ENCODE measurements around the gene GAMT.

Gene GAMT

DNA sequence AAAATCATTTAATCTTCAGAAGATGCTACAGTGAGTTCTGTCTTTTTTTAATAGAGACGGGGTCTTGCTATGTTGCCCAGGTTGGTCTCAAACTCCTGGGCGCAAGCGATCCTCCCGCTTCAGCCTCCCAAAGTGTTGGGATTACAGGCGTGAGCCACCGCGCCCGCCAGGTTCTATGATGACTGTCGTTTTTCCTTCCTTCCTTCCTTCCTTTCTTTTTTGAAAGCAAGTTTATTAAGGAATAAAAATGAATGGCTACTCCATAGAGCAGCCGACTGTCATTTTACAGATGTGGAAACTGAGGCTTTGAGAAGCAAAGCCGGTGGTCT is 511 bp upstream of the GAMT start:
- no peak for DNase-seq (ENCODE audit: low read depth in 1 of 2, low spot score in 1 of 2)

DNA sequence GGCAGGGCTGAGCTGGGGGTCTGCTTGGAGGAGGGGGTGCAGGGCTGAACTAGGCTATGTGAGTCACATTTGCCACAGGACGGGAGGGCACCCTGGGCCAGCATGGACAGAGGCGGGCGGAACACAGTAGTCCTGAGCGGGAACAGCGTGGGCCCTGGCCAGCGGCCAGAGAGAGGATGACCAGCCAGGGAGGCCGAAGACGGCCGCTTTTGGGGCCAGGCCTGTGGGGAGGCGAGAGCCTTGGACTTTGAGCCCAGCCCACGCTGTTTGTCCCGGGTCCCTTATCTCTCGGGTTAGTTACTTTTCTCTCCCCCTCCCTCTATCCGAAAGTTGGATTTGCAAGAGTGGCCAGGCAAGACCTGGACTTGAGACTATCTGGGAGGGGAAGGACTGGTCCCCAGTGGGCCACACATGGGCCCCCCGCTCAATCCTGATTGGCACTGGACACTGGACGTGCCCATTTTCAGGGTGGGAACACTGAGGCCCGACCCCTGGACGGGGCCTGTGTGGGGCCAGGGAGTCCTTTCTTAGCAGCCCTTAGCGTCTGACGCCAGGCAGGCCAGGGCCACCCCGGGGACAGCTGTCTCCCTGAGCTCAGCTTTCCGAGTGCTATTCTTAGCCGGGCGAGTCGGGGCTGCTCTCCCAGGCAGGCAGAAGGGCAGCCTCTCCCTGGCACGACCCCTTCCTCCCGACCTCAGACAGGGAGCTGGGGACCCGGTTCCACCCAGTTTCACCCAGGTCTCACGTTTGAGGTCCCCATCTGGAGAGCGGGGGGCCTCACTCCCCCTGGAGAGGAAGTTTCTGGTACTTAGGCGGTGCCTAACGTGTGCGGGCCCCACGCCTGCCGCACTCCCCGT is 833 bp downstream of the GAMT start:
- no peak for DNase-seq (ENCODE audit: low read depth in 1 of 2, low spot score in 1 of 2)

DNA sequence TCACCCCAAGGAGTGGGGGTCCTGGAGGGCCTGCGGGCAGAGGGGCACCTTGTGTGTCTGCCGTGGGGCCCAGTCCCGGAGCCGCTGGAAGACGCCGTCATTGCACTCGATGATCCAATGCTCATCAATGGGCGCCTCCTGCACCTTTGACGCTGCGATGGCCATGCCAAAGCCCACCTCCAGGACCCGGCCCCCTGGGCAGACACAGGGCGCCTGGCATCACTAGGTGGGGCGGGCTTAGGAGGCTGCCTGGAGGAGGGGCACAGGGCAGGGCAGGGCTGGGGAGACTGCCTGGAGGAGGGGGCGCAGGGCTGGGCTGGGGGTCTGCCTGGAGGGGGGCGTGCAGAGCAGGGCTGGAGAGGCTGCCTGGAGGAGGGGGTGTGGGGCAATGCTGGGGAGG is 1.6 kb downstream of the GAMT start:
- DNase-seq (ENCODE audit: low read depth in 1 of 2, low spot score in 1 of 2), result no peak

DNA sequence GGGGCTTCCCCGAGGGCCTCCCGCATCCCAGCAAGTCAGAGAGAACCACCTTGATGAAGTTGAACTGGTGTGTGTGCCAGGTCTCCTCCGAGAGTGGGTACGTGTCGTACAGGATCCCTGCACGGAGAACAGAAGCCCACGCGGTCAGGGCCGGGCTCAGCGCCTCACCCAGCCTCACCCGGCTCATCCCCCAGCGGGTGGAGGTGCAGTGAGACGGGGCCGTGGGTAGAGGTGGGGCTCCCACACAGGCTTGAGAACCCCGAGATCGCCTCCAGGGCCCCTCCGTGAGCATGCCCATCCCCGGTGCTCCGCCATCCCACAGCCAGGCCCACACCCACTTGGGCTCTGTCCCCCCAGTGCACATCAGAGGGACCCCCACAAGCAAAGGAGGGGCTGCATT is 2.3 kb downstream of the GAMT start:
- no peak for DNase-seq (ENCODE audit: low read depth in 1 of 2, low spot score in 1 of 2)

DNA sequence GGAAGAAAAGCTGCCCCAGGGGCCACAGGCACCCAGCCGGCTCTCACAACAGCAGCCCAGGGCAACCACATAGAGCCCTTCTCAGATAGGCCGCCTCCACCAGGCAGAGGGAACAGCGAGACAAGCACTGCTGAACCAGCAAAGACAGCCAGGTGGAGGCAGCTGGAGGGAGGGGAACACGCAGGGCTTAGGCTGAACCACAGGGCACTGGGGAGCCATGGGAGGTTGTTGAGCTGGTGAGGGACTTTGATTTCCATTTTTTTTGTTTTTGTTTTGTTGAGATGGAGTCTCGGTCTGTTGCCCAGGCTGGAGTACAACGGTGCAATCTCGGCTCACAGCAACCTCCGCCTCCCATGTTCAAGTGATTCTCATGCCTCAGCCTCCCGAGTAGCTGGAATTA is 3.5 kb downstream of the GAMT start:
- no peak for DNase-seq (ENCODE audit: low read depth in 1 of 2, low spot score in 1 of 2)

DNA sequence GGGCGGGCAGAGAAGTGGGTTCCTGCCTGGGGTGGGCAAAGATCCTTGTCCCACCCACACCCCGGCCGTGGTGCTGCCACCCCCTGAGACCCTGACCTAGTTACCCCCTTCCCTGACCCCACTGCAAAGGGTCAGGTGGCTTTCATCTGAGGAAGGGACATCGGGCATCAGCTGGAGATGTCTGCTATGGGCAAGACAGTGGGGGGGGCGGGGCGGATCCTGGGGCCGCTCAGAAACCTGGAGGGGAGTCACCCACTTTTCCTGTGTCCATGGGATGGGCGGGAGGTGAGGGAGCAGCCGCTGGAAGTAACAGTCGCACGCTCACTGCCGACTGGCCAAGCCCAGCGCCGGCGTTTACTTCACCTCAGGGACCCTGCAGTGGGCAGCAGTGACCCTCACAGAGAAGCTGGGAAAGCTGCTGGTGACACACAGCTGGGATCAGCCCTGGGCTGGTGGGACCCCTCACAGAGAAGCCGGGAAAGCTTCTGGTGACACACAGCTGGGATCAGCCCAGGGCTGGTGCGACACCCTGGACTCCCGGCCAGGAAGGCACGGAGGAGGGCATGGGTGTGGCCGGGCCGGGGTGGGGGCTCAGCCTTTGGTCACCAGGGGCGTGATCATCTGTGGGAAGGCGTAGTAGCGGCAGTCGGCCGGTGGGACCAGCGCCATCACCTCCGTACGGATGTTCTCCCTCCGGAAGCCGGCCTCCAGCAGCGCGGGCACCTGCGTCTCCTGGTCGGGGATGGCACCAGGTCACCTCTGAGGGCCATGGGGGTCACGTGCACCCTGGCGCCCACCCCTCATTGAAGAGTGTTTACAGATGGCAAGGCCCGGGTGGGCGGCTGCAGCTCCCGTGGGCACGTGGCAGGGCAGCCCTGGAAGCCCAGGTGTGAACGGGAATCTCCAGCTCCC is 4.3 kb downstream of the GAMT start:
- no peak for DNase-seq (ENCODE audit: low read depth in 1 of 2, low spot score in 1 of 2)

DNA sequence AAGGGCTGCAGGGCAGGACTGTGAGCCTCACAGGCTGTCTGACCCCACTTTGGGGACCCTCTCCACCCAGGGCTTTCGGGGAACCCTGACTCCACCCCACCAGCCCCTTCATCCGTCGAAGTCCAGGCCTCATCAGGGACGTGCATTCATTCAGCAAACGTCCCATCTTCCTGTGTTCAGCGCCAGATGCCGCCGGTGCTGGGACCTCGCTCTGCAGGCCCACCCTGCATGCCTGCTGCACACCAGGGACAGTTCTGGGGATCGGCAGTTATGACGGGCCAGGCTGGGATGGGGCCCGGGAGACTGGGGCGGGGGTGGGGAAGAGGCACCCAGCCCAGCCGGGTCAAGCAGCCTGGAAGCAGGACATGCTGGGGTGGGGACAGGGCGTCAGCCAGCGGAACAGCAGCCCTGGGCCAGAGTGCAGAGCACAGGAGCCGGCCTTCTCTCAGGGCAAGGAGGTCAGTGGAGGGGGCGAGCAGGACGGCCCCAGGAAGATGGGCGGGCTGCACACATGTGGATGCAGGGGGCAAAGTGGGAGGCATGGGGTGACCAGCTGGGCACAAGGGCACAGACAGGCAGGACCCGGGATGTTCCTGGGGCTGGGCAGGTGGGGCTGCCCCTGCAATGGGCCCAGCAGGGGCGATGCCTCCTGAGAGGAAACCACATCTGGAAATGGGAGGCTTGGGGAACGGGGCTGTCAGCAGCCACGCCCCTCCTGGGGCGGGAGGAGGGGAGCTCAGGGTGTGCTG is 5.1 kb downstream of the GAMT start:
- no peak for DNase-seq (ENCODE audit: low read depth in 1 of 2, low spot score in 1 of 2)

DNA sequence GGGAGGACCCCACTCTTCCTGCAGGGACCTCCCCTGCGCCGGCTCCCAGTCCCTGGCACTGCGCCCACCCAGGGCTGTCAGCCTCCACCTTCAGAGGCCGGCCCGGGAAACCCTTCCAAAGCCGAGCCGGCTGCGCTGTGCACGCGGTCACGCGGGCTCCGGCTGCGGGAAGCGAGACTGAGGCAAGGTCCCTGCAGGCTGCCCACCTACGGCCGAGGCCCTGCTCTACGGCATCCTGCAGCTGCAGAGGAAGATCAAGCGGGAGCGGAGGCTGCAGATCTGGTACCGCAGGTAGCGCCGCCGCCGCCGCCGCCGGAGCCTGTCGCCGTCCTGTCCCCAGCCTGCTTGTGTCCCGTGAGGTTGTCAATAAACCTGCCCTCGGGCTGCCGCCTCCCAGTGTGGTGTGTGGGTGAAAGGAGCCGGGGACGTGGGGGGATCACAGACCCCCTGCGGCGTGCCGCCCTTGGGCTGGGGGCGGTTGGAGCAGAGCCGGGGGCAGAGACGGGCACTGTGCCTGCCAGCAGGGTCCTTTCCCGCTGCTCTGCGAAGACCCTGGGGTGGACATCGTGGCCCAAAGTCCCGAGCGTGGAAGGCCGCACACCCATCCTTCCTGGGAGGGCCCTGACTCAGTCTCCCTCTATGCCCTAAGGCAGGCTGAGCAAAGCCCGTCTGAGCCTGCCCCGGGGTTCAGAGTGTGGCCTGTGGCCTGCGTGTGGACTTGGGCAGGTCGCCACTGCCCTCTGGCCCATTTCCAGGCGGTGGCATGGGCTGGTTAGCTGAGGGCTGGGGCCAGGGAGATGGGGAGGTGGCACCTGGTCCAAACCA is 5.9 kb downstream of the GAMT start:
- DNase-seq (ENCODE audit: low read depth in 1 of 2, low spot score in 1 of 2), result no peak

DNA sequence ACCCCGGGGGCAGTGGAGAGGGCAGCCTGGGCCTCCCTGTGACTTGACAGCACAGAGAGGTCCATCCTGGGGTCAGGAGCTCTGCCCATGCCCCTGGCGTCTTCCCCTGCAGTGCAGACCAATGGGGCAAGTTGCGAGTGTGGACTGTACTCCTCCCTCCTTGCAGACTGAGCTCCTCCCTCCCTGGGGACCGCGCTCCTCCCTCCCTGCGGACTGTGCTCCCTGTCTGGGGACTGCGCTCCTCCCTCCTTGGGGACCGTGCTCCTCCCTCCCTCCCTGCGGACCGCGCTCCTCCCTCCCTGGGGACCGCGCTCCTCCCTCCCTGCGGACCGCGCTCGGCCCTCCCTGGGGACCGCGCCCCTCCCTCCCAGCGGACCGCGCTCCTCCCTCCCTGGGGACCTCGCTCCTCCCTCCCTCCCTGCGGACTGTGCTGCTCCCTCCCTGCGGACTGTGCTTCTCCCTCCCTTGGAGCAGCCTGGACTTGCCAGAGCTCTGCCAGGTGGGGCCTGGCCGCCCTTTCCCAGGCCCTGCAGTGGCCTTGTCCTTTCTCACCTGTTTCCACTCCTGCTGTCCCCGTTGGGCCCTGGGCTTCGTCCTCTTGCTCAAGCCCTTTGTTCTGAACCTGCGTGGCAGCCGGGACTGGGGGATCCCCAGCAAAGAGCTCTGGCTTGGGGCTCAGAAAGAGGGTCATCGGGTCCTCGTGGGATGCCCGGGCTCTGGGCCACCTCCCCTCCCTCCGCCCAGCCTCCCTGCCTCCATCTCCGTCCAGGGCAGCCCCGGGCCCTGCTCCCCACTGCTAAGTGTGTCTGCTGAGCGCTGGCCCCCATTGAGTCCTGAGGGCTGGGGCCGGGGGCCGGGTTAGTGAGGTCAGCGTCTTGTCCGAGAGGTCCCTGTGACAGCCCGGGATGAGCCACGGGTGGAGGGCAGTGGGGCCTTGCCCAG is 6.8 kb downstream of the GAMT start:
- no peak for DNase-seq (ENCODE audit: low read depth in 1 of 2, low spot score in 1 of 2)

DNA sequence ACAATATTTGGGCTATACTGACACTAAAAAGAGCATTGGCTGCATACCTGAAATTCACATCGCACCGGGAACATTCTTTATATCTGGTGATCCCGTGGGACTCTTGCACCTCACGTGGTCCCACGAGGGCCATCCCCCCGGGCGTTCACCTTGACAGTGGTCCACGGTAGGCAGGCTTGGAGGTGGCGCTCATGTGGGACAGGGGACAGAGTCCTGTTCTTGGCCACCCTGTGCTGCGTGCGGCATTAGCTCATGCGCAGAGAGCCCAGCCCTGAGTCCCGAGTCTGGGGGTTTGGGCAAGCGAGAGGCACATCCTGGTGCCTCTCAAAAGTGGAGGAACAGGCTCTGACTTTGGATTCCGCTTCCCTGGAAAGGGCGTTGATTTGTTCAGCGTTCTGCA is 7.5 kb downstream of the GAMT start:
- no peak for DNase-seq (ENCODE audit: low read depth in 1 of 2, low spot score in 1 of 2)

DNA sequence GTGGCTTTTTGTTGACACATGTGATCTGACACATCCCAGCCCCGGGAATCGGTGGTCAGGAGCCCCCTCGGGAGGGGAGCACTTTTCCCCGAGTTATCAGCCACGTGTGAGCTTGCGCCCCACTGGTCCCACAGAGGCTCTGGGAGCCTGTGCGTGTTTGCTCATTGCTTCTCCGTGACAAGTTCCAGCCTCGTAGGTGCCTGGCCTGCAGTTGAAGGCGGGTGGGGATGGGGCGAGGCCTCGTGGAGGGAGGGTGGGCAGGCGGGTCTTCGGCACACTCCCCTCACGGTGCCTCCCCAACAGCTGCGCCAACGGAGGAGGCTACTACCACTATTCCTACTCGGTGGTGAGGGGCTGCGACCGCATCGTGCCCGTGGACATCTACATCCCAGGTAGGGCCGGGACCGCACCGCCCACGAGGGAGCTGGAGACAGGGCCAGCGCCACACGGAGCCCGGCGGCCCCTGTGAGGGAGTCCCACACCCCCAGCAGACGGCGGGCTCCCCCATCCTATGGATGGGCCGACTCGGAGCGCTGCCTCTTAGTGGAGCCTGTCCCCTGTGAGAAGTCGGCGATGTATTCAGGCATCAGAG is 8.3 kb downstream of the GAMT start:
- DNase-seq (ENCODE audit: low read depth in 1 of 2, low spot score in 1 of 2), result no peak

DNA sequence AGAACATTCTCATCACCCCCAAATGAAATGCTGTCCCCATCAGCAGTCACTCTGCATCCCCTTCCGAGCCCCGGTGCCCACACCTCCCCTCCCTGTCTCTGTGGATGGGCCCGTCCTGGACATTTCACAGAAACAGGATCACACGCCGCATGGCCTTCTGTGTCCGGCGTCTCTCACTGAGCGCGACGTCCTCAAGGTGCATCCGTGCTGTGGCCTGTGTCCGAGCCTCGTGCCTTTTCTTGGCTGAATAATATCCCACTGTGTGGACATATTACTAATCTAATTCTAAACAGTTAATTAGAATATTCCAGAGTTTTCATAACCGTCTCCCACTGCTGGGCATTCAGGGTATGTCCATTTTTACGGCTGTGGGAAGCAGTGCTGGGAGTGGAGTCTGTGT is 8.9 kb downstream of the GAMT start:
- no peak for DNase-seq (ENCODE audit: low read depth in 1 of 2, low spot score in 1 of 2)

DNA sequence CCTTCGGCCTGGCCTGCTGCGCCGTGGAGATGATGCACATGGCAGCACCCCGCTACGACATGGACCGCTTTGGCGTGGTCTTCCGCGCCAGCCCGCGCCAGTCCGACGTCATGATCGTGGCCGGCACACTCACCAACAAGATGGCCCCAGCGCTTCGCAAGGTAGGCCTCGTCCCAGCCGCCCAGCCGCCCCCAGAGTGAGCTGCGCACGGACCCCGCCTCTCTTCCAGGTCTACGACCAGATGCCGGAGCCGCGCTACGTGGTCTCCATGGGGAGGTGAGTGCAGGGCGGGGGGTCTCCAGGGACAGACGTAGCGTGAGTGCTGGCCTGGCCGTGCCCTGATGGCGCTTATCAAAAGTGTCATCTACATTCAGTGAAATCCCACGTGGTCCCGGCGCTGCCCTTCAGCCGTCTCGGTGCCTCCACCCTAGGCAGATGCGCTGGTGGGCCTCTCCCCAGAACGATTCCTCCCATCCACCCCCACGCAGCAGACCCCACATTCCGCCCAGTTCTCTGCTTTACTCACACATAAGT is 10.4 kb downstream of the GAMT start:
- DNase-seq (ENCODE audit: low read depth in 1 of 2, low spot score in 1 of 2), result no peak

DNA sequence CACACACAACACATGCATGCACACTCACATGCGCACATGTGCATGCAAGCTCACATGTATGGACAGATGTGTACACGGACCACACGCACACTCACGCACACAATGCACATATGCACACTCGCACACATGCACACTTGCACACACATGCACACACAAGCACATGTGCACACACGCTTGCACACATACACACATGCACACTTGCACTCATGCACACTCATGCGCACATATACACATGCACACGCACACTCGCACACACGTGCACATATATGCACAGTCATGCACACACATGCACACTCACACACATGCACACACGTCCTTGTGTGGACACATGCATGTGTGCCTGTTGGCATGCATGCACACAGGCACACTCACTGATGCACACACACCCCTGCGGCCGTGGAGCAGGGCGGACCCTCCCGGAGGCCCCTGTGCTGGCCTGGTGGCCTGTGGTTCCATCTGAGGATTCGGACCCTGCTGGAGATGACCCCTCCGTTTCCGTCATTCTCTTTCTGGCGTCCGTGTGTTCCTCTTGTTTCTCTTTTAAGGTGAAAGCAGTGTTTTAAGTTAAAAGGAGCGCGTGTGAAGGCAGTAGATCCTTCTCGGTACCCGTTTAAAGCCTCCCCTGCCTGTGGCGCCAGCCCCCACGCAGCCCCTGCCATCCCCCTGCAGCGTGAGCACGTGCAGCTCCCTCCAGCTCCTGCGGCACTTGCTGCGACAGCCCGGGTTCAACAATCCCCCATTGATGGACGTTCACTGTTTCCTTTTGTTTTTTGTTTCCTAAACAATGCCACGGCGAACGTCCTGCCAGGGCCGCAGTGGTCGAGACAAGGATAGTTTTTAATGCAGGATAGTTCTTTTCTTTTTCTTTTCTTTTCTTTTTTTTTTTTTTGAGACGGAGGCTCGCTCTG is 12.1 kb downstream of the GAMT start:
- no peak for DNase-seq (ENCODE audit: low read depth in 1 of 2, low spot score in 1 of 2)

DNA sequence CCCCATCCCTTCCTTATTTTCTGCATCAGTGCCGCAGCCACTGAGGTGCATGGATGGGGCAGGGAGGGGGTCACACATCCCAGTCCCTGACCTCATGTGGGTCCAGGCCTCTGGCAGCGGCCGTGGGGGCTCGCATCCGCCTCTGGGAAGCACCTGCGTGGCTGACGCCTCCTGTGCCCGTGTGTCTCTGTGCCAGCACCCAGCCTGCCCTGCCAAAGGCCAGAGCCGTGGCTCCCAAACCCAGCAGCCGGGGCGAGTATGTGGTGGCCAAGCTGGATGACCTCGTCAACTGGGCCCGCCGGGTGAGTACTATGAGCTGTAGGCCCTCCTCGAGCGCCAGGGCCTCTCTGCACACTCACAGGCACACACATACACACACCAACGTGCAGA is 12.7 kb downstream of the GAMT start:
- DNase-seq (ENCODE audit: low read depth in 1 of 2, low spot score in 1 of 2), result no peak

DNA sequence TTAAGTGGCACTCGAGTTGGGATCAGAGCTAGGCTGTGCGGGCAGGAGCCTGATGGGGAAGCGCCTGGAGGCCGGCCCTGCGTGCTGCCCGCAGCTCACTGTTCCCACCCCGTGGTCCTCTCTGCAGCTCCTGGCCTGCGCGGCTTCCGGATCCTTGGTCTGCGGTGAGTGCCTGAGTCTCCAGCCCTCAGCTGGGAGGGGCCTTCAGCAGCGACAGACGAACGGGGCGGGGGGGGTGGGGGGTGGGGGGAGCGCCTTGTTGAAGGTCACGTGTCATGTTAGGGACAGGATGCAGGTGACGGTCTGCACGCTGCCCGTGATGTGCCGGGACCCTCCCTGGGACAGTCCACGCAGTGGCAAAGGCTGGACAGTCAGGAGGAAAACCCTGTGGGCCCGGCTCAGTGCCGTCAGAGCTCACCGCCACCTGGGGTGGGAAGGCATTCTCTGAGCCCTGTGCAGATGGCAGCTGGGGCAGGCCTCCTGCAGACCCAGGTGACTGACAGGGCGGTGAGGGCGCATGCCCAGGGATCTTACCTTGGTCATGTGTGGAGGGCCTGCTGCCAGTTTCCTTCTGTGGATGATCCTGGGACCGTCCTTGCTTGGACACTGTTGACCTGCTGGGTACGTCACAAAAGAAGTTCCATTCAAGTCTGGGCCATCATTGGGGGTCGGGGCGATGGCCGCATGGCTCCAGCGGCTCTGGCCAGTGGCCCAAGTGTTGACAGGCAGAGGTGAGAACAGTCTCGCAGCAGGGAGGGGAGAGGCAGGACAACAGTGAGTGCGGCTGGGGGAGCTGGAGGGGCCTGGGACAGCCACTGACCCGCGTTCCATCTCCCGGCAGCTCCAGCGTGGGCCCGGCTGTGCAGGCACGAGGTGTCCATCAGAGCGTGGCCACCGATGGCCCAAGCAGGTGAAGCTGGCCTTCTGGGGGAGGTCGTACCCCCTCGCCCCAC is 13.4 kb downstream of the GAMT start:
- no peak for DNase-seq (ENCODE audit: low read depth in 1 of 2, low spot score in 1 of 2)

Data from activated CD4-positive, alpha-beta T cell treated with anti-CD3 and anti-CD28 coated beads, Interleukin-2, amount 50 U/mL, for 24 hours (primary cell).